ENCODE results near the gene TMEM205.

The TMEM205 gene

DNA sequence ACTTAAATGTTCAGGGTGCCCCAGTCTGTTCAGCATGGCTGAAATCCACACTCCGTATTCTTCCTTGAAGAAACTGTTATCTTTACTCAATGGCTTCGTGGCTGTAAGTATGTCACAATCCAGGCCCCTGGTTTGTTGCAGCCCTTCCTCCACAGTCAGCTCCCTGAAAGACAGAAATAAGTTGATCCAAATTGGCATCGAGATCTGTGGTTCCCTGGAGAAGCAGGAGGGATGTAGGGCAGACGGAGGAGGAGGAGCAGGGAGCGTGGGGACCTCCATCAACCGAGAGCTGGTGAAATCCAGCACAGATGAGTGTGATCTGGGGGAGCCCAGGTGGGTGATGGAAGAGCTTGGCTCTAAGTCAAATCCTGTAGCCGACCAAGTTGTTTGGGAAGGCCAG, 49.8 kb downstream of the TMEM205 start:
- Histone ChIP-seq H3K27me3 (ENCODE audit: control insufficient read depth, insufficient read depth, low read length) (no peaks in the 10 kb centered on the region), H3K4me1 (ENCODE audit: control insufficient read depth, insufficient read depth, low read length) (no peaks in the 10 kb centered on the region), H3K4me3 (ENCODE audit: low read length) (no peak overlapping the region), H3K9ac (ENCODE audit: low read length) (no peak overlapping the region), H3K27ac (ENCODE audit: low read depth, low read length) (no peak overlapping the region), H3K36me3 (ENCODE audit: control insufficient read depth, insufficient read depth, low read length) (no peaks in the 10 kb centered on the region)

DNA sequence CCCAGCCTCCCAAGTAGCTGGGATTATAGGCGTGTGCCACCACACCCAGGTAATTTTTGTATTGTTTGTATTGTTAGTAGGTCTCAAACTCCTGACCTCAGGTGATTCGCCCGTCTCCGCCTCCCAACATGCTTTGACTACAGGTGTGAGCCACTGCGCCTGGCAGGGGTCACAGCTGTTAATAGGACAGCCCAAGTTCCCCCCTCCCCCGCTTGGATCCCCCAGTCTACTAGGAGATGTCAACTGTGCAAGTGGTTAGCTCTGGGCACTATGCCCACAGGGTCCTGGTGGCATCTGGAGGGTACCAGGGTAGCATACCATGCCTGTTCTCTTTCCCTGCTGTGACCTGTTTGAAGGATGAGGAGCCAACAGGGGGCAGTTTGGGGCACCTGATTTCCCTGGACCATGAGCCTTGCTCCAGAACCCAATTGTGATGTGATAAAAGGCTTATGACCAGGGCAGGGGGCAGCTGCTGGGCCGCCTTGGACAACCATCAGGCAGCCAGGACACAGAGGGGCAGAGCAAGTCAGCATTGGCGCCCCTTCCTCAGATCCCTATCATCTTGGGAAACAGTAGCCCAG, 50.3 kb downstream of the TMEM205 start, which contains the start of gene TSPAN16:
TSS of gene TSPAN16 (plus strand) at position 496 of the 581 bp plus-strand sequence. CDS start 138 bp downstream, outside the sequence.
- Histone ChIP-seq H3K36me3 (ENCODE audit: control insufficient read depth, insufficient read depth, low read length) (no peaks in the 10 kb centered on the region), H3K4me1 (ENCODE audit: control insufficient read depth, insufficient read depth, low read length) (no peaks in the 10 kb centered on the region), H3K9ac (ENCODE audit: low read length) (no peak within 1 kb of the TSS), H3K4me3 (ENCODE audit: low read length) (no peak within 1 kb of the TSS), H3K27me3 (ENCODE audit: control insufficient read depth, insufficient read depth, low read length) (no peaks in the 10 kb centered on the region), H3K27ac (ENCODE audit: low read depth, low read length) (no peak within 1 kb of the TSS)

DNA sequence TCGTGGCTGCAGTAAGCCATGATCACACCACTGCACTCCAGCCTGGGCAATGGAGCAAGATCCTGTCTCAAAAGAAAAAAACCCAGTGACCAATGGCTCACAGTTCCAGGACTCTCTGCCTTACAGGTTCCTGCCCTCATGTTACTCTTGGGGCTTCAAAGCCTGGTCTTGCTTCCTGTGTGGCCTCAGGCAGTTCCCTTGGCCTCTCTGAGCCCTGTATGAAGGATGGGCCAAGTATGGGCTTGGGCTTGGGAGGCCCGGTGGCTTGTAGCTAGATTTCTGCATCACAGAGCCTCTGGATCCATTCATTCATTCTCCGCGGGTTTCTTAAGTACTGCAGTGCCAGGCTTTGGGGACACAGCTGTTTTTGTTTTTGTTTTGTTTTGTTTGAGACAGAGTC, 50.9 kb downstream of the TMEM205 start:
- H3K4me3 ChIP-seq (ENCODE audit: low read length): no peak overlapping the region
- no peaks in the 10 kb centered on the region for H3K27me3 ChIP-seq (ENCODE audit: control insufficient read depth, insufficient read depth, low read length)

GRCh38 chr19:11293433-11294389, 52.4 kb downstream of the TMEM205 start:
- no peaks in the 10 kb centered on the region for H3K36me3 ChIP-seq (ENCODE audit: control insufficient read depth, insufficient read depth, low read length)
- no peak overlapping the region for H3K27ac ChIP-seq (ENCODE audit: low read depth, low read length)
- no peaks in the 10 kb centered on the region for H3K27me3 ChIP-seq (ENCODE audit: control insufficient read depth, insufficient read depth, low read length)
- H3K4me1 ChIP-seq (ENCODE audit: control insufficient read depth, insufficient read depth, low read length): no peaks in the 10 kb centered on the region
- no peak overlapping the region for H3K9ac ChIP-seq (ENCODE audit: low read length)
- H3K4me3 ChIP-seq (ENCODE audit: low read length): peak overlapping the region; percentile 55

More for the DNA sequence above, 50.9 kb downstream of the TMEM205 start:
- no peak overlapping the region for H3K9ac ChIP-seq (ENCODE audit: low read length)
- H3K27ac ChIP-seq (ENCODE audit: low read depth, low read length): no peak overlapping the region
- H3K4me1 ChIP-seq (ENCODE audit: control insufficient read depth, insufficient read depth, low read length): no peaks in the 10 kb centered on the region
- no peaks in the 10 kb centered on the region for H3K36me3 ChIP-seq (ENCODE audit: control insufficient read depth, insufficient read depth, low read length)
